Transverse colon (tissue), 4 donors: Measurements from ENCODE around the gene ARHGAP40. TPM values are rescaled to one million over a fixed set of nuclear protein-coding genes. Genes with fewer than 3 reads are reported as not detected.
"Not testable (repeated sequence)": the region's sequence is repeated elsewhere in the genome, so short reads cannot be mapped to it uniquely, and the experiment has no call there.

ENCODE experiments used
- DNase-seq: peaks from one replicate; pipeline ENCODE4 v3.0.0-alpha.2; 2019
- H3K27ac ChIP-seq, 4 donors: fragments of 200-600 bp; sonication (generic); 2 replicates each; pipeline ENCODE4 v1.5.1; 2016 to 2018; ENCODE audit warnings: inconsistent platforms in 4 of 4
- H3K27me3 ChIP-seq: fragments of 200-600 bp; sonication (generic); 2 replicates; pipeline ENCODE4 v1.5.1; 2017; ENCODE audit warnings: inconsistent platforms
- H3K36me3 ChIP-seq, 4 donors: fragments of 200-600 bp; sonication (generic); 2 replicates each; pipeline ENCODE4 v1.5.1; 2017 to 2019; ENCODE audit warnings: inconsistent platforms in 4 of 4
- H3K4me1 ChIP-seq, 4 donors: fragments of 200-600 bp; sonication (generic); 2 replicates each; pipeline ENCODE4 v1.5.1; 2017 to 2020; ENCODE audit warnings: inconsistent platforms in 4 of 4
- H3K4me3 ChIP-seq, 4 donors: fragments of 200-600 bp; sonication (generic); 1 replicate in 1 of 4; 2 replicates in 3 of 4; pipeline versions ENCODE4 v1.5.1 to v1.6.1; 2017 to 2019; ENCODE audit warnings: inconsistent platforms in 4 of 4
- H3K9me3 ChIP-seq, 2 donors: fragments of 200-600 bp; sonication (generic); 2 replicates each; pipeline ENCODE4 v1.5.1; 2017 to 2019; ENCODE audit warnings: inconsistent platforms in 2 of 2
- EP300 ChIP-seq: sonication (generic); formaldehyde crosslinking; IDR thresholded peaks from one replicate; pipeline ENCODE4 v1.6.1; 2017; ENCODE audit warnings: antibody characterized with exemption, low read depth
- POLR2A ChIP-seq: fragments of 450-650 bp; IDR thresholded peaks from one replicate; pipeline ENCODE4 v1.6.1; 2016; ENCODE audit warnings: antibody characterized with exemption, mild to moderate bottlenecking, moderate library complexity
- POLR2AphosphoS5 ChIP-seq, 3 donors: sonication (generic); formaldehyde crosslinking; IDR thresholded peaks; one replicate each; pipeline ENCODE4 v1.6.1; 2016; ENCODE audit warnings: antibody characterized with exemption in 3 of 3
- WGBS, 2 donors: methylation state at CpG; one replicate each; pipeline ENCODE4 v1.1.5; 2018; ENCODE audit warnings: low coverage in 1 of 2; 5-methylcytosine and 5-hydroxymethylcytosine counted together
- in situ Hi-C, 4 donors: fragments of 200-750 bp; cut with MboI; loops; one replicate each; pipeline versions ENCODE4 v1.15.0 to v1.15.1; 2017; ENCODE audit warnings: low sequenced_read_pairs in 3 of 4, low pct_ligation_motif_present in 1 of 4, low pct_unique_long_range_greater_than_20kb in 1 of 4
- intact Hi-C: fragments of 100-400 bp; cut with DNase I; formaldehyde crosslinking; loops from one replicate; pipeline ENCODE4 v1.15.1; 2023; ENCODE audit warnings: low total_unique reads
- total RNA-seq, 4 donors: library from RNA; depleted of rRNA; stranded (reverse); fragments of >200 nt; gene quantifications; one replicate each; pipeline ENCODE4 v1.1.0, GENCODE V29; 2016
- TF ChIP-seq, protein P1 (sequence below), 5 experiments: fragments of 200-600 bp in 3 of 5; fragments of 450-650 bp in 2 of 5; sonication (generic) in 3 of 5; IDR thresholded peaks; 1 replicate in 2 of 5; 2 replicates in 3 of 5; pipeline ENCODE4 v1.5.1; 2016 to 2017; ENCODE audit warnings: antibody characterized with exemption in 5 of 5, inconsistent platforms in 3 of 5, mild to moderate bottlenecking in 2 of 5, moderate library complexity in 1 of 5

ARHGAP40 gene
- total RNA-seq, 4 donors from 2014 or later, result not detected

DNA sequence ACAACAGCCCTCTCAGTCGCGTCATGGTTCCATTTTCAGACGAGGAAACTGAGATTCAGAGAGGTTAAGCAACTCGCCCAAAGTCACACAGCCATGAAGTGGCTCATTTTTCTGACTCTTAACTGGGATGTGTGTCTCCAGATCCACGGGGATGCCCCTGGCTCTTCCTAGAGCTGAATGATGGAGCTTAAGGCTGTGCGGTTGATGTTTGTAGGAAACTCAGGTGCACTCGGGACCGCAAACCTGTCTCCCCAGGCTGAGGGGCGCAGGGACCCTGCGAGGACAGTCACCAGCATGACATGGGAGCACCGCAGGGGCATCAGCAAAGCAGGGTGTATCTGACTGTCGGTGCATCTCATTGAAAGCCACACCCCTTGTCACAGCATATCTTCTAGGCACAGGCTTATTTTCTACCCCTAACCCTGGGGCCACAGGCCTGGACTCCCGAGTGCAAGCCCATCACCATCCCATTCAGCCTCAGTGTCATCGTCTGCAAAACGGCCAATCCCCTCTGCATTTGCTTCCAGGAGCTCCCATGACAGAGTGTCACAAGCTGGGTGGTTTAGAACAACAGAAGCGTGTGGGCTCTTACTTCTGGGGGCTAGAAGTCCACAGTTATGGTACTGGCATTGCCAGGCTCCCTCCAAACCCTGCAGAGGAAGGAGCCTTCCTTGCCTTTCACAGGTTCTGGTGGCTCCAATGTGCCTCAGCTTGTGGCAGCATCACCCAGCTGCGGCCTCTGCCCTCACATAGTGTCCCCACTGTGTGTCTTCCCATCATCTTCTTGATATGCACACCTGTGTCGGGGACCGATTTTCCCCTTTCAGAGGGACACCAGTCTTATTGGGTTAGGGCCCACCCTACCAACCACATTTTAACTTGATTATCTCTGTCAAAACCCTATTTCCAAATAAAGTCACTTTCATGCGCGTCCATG is 9.9 kb upstream of the ARHGAP40 start:
- no peak overlapping the region for H3K27ac ChIP-seq
- no peaks in the 10 kb centered on the region for H3K9me3 ChIP-seq
- intact Hi-C loops, result no loop called here
- WGBS, 2 donors, result 83 to 100% methylated on average over 2 to 21 of the region's 21 CpGs
- TF ChIP-seq, protein P1, sequence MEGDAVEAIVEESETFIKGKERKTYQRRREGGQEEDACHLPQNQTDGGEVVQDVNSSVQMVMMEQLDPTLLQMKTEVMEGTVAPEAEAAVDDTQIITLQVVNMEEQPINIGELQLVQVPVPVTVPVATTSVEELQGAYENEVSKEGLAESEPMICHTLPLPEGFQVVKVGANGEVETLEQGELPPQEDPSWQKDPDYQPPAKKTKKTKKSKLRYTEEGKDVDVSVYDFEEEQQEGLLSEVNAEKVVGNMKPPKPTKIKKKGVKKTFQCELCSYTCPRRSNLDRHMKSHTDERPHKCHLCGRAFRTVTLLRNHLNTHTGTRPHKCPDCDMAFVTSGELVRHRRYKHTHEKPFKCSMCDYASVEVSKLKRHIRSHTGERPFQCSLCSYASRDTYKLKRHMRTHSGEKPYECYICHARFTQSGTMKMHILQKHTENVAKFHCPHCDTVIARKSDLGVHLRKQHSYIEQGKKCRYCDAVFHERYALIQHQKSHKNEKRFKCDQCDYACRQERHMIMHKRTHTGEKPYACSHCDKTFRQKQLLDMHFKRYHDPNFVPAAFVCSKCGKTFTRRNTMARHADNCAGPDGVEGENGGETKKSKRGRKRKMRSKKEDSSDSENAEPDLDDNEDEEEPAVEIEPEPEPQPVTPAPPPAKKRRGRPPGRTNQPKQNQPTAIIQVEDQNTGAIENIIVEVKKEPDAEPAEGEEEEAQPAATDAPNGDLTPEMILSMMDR (IDR thresholded peaks at IDR 0.05), result no peak
- TF ChIP-seq EP300 (no peak), POLR2AphosphoS5 (IDR thresholded peaks at IDR 0.05) (no peak), POLR2A (no peak)
- no peaks in the 10 kb centered on the region for H3K36me3 ChIP-seq
- H3K4me1 ChIP-seq, result no peaks in the 10 kb centered on the region
- DNase-seq, result no peak
- no peaks in the 10 kb centered on the region for H3K27me3 ChIP-seq
- in situ Hi-C loops, result no loop called here
- no peak overlapping the region for H3K4me3 ChIP-seq

DNA sequence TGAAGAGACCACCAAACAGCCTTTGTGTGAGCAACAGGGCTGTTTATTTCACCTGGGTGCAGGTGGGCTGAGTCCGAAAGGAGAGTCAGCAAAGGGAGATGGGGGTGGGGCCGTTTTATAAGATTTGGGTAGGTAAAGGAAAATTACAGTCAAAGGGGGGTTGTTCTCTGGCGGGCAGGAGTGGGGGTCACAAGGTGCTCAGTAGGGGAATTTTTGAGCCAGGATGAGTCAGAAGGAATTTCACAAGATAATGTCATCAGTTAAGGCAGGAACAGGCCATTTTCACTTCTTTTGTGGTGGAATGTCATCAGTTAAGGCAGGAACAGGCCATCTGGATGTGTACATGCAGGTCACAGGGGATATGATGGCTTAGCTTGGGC is 9.2 kb upstream of the ARHGAP40 start:
- H3K27ac ChIP-seq, H3K36me3 ChIP-seq, H3K4me1 ChIP-seq, H3K4me3 ChIP-seq, H3K27me3 ChIP-seq, H3K9me3 ChIP-seq, intact Hi-C loops, DNase-seq, in situ Hi-C loops: not testable (repeated sequence)
- 69% methylated on average over 3 of the region's 3 CpGs; no CpG with 5 or more reads in 1 of the 2 donors for WGBS, 2 donors

DNA sequence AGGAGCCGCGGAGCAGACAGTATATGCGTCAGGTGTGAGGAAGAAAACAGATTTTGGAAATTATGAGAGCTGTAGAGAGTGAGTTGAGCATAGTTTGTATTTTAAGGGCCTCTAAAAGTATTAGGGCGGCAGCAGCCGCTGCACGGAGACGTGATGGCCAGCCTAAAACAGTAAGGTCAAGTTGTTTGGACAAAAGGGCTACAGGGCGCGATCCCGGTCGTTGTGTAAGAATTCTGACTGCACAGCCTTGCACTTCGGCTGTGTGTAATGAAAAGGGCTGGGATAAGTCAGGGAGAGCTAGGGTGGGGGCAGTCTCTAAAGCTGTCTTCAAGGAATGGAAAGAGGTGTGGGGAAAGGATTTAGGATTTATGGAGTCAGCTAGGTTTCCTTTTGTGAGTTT is 7.3 kb upstream of the ARHGAP40 start:
- DNase-seq, H3K27me3 ChIP-seq, H3K4me1 ChIP-seq, H3K27ac ChIP-seq, H3K4me3 ChIP-seq, in situ Hi-C loops, intact Hi-C loops, H3K9me3 ChIP-seq, H3K36me3 ChIP-seq: not testable (repeated sequence)
- 65 to 80% methylated on average over 11 to 12 of the region's 12 CpGs for WGBS, 2 donors

DNA sequence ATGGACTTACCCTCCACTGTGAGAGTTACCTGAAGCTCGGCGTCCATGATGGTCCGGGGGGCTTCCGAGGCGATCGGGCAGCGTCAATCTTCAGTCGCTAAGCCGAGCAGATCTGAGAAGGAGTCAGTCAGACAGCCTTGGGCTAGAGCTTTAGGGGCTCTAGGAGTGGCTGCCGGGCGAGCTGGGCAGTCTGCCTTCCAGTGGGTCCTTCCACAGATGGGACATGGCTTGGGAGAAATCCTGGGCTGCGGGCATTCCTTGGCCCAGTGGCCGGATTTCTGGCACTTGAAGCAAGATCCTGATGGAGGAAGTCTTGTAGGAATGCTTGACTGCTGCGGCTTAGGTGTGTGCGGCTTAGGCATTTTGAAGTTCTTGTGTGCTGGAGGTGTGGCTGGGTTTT is 5.7 kb upstream of the ARHGAP40 start:
- H3K9me3 ChIP-seq, H3K4me1 ChIP-seq, in situ Hi-C loops, DNase-seq, H3K27me3 ChIP-seq, H3K27ac ChIP-seq, H3K36me3 ChIP-seq, intact Hi-C loops, H3K4me3 ChIP-seq: not testable (repeated sequence)
- 93% methylated on average over 15 of the region's 15 CpGs; no CpG with 5 or more reads in 1 of the 2 donors for WGBS, 2 donors

DNA sequence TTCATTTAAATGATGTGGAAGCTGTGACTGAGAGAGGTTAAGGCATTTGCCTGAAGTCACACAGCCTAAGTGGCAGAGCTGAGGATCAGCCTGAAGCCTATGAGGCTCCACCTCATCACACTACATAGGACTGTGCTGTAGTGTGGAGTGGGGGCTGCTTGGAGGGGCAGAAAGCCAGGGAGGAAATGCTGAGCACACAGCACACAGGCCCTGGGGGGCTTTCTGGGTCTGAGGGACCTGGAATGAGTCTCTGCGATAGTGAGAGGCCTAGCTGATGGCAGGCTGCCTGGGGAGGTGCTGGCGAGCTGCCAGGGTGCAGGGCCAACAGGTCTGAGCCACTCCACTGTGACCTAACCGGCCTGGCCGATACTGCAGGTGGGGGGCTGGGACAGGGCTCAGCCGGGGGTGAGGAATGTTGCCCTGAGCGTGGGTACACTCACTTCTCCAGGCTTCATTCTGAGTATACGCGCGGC is 2.2 kb upstream of the ARHGAP40 start:
- H3K36me3 ChIP-seq, result no peaks in the 10 kb centered on the region
- no peak overlapping the region for H3K4me3 ChIP-seq
- H3K27me3 ChIP-seq, result peaks cover 45% of the 10 kb centered on the region
- no peaks in the 10 kb centered on the region for H3K9me3 ChIP-seq
- peaks cover 0 to 3% (median 0%) of the 10 kb centered on the region in 4 donors for H3K4me1 ChIP-seq
- TF ChIP-seq POLR2AphosphoS5 (IDR thresholded peaks at IDR 0.05) (no peak), EP300 (no peak), POLR2A (no peak)
- TF ChIP-seq, protein P1 (IDR thresholded peaks at IDR 0.05), result no peak
- H3K27ac ChIP-seq, result no peak overlapping the region
- WGBS, 2 donors, result 58% methylated on average over 9 of the region's 9 CpGs; no CpG with 5 or more reads in 1 of the 2 donors
- DNase-seq, result no peak
- in situ Hi-C loops, result no loop called here
- intact Hi-C loops, result no loop called here
